ENCODE results near the gene HEXIM2. TPM values are rescaled to one million over a fixed set of nuclear protein-coding genes. Genes with fewer than 3 reads are reported as not detected.
A peak's percentile ranks its signal among the peaks of the same experiment; 100 is the strongest.

Gene HEXIM2
- total RNA-seq, 2 donors from 2014 or later: 12.9 to 13.1 TPM

GRCh38 chr17:45127207-45127547 is 34.5 kb upstream of the HEXIM2 start:
- Mint-ChIP-seq H3K27me3 (ENCODE audit: insufficient read depth) (no peaks in the 10 kb centered on the region), H3K4me1 (peaks cover 20% of the 10 kb centered on the region), H3K27ac (peak overlapping the region; percentile 91), H3K4me3 (no peak overlapping the region), H3K9me3 (no peaks in the 10 kb centered on the region), H3K36me3 (ENCODE audit: low read depth) (peaks cover 2% of the 10 kb centered on the region)
- no peaks in the 10 kb centered on the region for H3K27me3 ChIP-seq (ENCODE audit: control insufficient read depth, insufficient read depth, low read length, poor library complexity, severe bottlenecking)
- H3K27ac ChIP-seq (ENCODE audit: low read depth, low read length): no peak overlapping the region
- H3K4me3 ChIP-seq (ENCODE audit: low read length): no peak overlapping the region
- peak overlapping the region; percentile 42 for H3K9ac ChIP-seq (ENCODE audit: extremely low read depth, low read length, poor library complexity, severe bottlenecking)
- 93 to 95% methylated on average over 6 to 8 of the region's 8 CpGs for WGBS, 2 experiments (ENCODE audit: insufficient coverage in 1 of 2, insufficient read length in 1 of 2)
- no peak for TF ChIP-seq CTCF (conservative IDR thresholded peaks at IDR 0.05)
- no peak for DNase-seq
- H3K36me3 ChIP-seq (ENCODE audit: control insufficient read depth, insufficient read depth, low read length): no peaks in the 10 kb centered on the region
- H3K4me1 ChIP-seq (ENCODE audit: control insufficient read depth, insufficient read depth, low read length): peaks cover 11% of the 10 kb centered on the region
- H3K9me3 ChIP-seq (ENCODE audit: control insufficient read depth, low read length): no peaks in the 10 kb centered on the region

GRCh38 chr17:45127548-45128300 is 34.0 kb upstream of the HEXIM2 start:
- DNase-seq: peak; percentile 83
- Histone ChIP-seq H3K9me3 (ENCODE audit: control insufficient read depth, low read length) (no peaks in the 10 kb centered on the region), H3K36me3 (ENCODE audit: control insufficient read depth, insufficient read depth, low read length) (no peaks in the 10 kb centered on the region), H3K9ac (ENCODE audit: extremely low read depth, low read length, poor library complexity, severe bottlenecking) (peak overlapping the region; percentile 42), H3K27ac (ENCODE audit: low read depth, low read length) (peak overlapping the region; percentile 7), H3K4me3 (ENCODE audit: low read length) (no peak overlapping the region), H3K27me3 (ENCODE audit: control insufficient read depth, insufficient read depth, low read length, poor library complexity, severe bottlenecking) (no peaks in the 10 kb centered on the region), H3K4me1 (ENCODE audit: control insufficient read depth, insufficient read depth, low read length) (peaks cover 11% of the 10 kb centered on the region)
- H3K27ac Mint-ChIP-seq: peak overlapping the region; percentile 91
- peaks cover 20% of the 10 kb centered on the region for H3K4me1 Mint-ChIP-seq
- H3K4me3 Mint-ChIP-seq: no peak overlapping the region
- 71 to 76% methylated on average over 16 to 20 of the region's 20 CpGs for WGBS, 2 experiments (ENCODE audit: insufficient coverage in 1 of 2, insufficient read length in 1 of 2)
- H3K9me3 Mint-ChIP-seq: no peaks in the 10 kb centered on the region
- peaks cover 2% of the 10 kb centered on the region for H3K36me3 Mint-ChIP-seq (ENCODE audit: low read depth)
- H3K27me3 Mint-ChIP-seq (ENCODE audit: insufficient read depth): no peaks in the 10 kb centered on the region
- TF ChIP-seq CTCF (conservative IDR thresholded peaks at IDR 0.05): no peak

- no peak overlapping the region for H3K4me3 ChIP-seq (ENCODE audit: low read length)
- H3K9me3 Mint-ChIP-seq: no peaks in the 10 kb centered on the region
- no peaks in the 10 kb centered on the region for H3K27me3 ChIP-seq (ENCODE audit: control insufficient read depth, insufficient read depth, low read length, poor library complexity, severe bottlenecking)
- H3K4me1 Mint-ChIP-seq: peaks cover 20% of the 10 kb centered on the region
- no peak overlapping the region for H3K27ac ChIP-seq (ENCODE audit: low read depth, low read length)
- H3K36me3 Mint-ChIP-seq (ENCODE audit: low read depth): peaks cover 2% of the 10 kb centered on the region
- no peaks in the 10 kb centered on the region for H3K27me3 Mint-ChIP-seq (ENCODE audit: insufficient read depth)
- H3K4me3 Mint-ChIP-seq: no peak overlapping the region
- TF ChIP-seq CTCF (conservative IDR thresholded peaks at IDR 0.05): no peak
- H3K36me3 ChIP-seq (ENCODE audit: control insufficient read depth, insufficient read depth, low read length): no peaks in the 10 kb centered on the region
- DNase-seq: no peak
- peak overlapping the region; percentile 91 for H3K27ac Mint-ChIP-seq
- H3K9me3 ChIP-seq (ENCODE audit: control insufficient read depth, low read length): no peaks in the 10 kb centered on the region
- H3K4me1 ChIP-seq (ENCODE audit: control insufficient read depth, insufficient read depth, low read length): peaks cover 11% of the 10 kb centered on the region
- WGBS, 2 experiments (ENCODE audit: insufficient coverage in 1 of 2, insufficient read length in 1 of 2): 98% methylated on average over 4 of the region's 5 CpGs; no CpG with 5 or more reads in 1 of the 2 experiments
- peak overlapping the region; percentile 42 for H3K9ac ChIP-seq (ENCODE audit: extremely low read depth, low read length, poor library complexity, severe bottlenecking)
Measured at GRCh38 chr17:45128331-45128730, 33.3 kb upstream of the HEXIM2 start.

Data from endodermal cell (in vitro differentiated cells).